ENCODE data around the gene YARS1. TPM values are rescaled to one million over a fixed set of nuclear protein-coding genes. Genes with fewer than 3 reads are reported as not detected.

The YARS1 gene
- total RNA-seq, 1 donor from 2014 or later, result 111 TPM

DNA sequence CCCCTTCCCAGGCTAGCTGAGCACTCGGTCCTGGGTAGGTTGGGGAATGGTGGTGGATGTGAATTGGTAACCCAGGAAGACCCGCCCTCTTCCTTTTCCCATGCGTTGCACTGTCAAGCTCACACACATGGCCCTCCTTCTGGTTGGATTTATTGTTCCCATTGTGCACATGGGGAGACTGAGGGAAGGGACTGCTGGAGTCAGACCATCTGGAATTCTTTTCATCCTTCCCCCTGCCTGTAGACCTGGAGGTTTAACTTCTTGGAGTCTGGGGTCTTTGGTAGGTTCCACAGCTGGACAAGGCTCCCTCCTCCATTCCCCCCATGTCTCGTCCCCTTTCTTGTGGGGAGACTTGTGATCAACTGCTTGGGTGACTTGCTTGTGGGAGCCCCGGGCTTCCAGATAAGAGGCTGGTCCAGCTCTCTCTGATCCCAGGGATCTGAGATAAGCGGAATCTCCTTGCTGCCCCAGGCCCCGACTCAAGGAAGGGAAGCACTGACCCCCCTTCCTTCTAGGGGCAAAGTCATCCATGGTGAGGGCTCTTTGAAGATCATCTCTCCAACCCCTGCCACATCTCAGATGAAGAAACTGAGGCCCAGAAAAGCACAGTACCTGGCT, 58.9 kb downstream of the YARS1 start:
- DNase-seq, result no peak
- peaks cover 46% of the 10 kb centered on the region for H3K4me1 ChIP-seq
- intact Hi-C loops (cut with DNase I), result no loop called here

DNA sequence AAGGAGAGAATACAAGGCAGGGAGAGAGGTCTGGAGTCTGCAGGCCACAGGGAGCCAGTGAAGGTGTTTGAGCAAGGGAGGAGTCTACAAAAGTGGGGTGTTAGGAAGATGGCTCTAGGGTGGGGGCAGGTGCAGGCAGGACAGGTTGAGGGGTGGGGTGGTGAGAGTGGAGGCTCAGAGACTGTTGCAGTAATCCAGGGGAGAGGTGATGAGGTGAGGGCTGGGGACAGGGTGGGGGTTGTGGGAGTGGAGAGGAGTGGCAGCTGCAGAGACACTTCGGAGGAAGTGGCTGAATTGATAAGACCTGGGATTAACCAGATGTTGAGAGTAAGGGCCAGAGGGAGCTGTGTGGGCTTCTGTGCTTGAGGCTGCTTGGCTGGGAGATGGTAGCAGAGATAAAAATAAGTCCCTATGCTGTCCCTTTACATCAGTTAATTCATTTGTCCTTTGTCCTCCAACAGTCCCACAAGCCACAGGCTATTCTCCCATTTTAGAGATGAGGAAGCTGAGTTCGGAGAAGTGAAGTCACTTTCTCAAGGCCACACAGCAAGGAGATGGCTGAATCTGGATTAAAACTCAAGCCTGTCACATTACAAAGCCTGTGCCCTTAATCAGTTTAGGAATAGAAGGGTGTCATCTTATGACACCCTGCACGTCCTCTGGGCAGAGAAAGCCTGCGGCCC, 59.8 kb downstream of the YARS1 start:
- intact Hi-C loops (cut with DNase I), result no loop called here
- TF ChIP-seq, protein P1, sequence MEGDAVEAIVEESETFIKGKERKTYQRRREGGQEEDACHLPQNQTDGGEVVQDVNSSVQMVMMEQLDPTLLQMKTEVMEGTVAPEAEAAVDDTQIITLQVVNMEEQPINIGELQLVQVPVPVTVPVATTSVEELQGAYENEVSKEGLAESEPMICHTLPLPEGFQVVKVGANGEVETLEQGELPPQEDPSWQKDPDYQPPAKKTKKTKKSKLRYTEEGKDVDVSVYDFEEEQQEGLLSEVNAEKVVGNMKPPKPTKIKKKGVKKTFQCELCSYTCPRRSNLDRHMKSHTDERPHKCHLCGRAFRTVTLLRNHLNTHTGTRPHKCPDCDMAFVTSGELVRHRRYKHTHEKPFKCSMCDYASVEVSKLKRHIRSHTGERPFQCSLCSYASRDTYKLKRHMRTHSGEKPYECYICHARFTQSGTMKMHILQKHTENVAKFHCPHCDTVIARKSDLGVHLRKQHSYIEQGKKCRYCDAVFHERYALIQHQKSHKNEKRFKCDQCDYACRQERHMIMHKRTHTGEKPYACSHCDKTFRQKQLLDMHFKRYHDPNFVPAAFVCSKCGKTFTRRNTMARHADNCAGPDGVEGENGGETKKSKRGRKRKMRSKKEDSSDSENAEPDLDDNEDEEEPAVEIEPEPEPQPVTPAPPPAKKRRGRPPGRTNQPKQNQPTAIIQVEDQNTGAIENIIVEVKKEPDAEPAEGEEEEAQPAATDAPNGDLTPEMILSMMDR (IDR thresholded peaks at IDR 0.05), result no peak
- ATAC-seq, result no peak
- Histone ChIP-seq H3K4me3 (no peak overlapping the region), H3K9me3 (no peaks in the 10 kb centered on the region), H3K27ac (no peak overlapping the region), H3K36me3 (no peaks in the 10 kb centered on the region), H3K4me1 (peaks cover 47% of the 10 kb centered on the region), H3K27me3 (no peaks in the 10 kb centered on the region)
- DNase-seq, result no peak

More for the DNA sequence above, 58.9 kb downstream of the YARS1 start:
- Histone ChIP-seq H3K9me3 (no peaks in the 10 kb centered on the region), H3K36me3 (no peaks in the 10 kb centered on the region), H3K27ac (no peak overlapping the region), H3K4me3 (no peak overlapping the region), H3K27me3 (no peaks in the 10 kb centered on the region)
- no peak for ATAC-seq
- TF ChIP-seq, protein P1 (IDR thresholded peaks at IDR 0.05), result no peak

DNA sequence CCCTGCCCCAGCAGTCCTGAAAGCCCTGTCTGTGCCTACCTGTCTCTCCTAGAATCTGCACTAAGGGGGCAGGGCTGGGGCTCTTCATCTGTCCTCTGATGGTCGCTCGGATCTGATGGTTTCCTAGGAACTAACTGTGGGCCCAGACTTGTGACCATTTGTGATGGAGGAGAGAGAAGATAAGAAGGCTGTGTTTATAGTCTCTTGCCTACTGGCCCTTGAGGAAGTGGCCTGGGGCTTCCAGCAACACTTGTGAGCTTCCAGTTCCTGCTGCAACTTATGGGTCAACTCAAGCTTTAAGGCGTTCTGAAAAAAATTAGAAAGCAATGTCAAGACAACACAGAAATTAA, 61.4 kb downstream of the YARS1 start:
- TF ChIP-seq, protein P1 (IDR thresholded peaks at IDR 0.05), result no peak
- Histone ChIP-seq H3K36me3 (no peaks in the 10 kb centered on the region), H3K4me1 (peaks cover 31% of the 10 kb centered on the region), H3K4me3 (no peak overlapping the region), H3K27me3 (no peaks in the 10 kb centered on the region), H3K9me3 (no peaks in the 10 kb centered on the region), H3K27ac (peak overlapping the region; percentile 51)
- intact Hi-C loops (cut with DNase I), result no loop called here
- DNase-seq (no peak), ATAC-seq (no peak)

DNA sequence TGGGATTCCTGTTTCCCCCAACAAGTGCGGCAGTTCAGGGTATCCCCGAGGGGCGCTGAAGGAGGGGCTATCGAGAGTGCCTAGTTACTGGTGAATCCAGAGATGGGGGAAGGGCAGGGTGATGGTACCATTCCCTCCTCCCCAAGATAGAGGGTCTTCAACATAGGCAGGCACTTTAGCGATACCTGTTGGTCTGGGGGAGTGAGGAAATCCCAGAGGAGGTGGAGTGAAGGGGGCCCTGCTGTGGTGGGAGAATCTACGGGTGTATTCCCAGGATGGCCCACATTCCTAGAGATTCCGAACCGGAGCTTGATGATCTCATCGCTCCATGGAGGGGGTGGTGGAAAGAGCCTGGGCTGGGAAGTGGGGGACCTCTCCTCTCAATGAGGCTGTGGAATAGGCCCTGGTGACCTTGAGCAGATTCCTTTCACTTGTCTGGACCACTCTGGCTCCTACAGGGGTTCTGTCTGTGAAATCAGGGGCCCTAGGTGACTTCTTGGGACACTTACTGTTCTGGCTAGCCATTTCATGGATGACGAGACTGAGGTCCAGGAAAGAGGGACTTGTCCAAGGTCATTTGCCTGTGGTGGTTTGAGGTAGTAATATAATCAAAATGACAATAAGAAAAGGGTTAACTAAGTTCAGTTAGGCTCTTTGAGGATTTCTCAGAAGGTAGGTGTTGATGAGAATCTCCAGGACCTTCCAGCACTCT, 61.9 kb downstream of the YARS1 start:
- TF ChIP-seq, protein P1 (IDR thresholded peaks at IDR 0.05), result no peak
- intact Hi-C loops (cut with DNase I), result no loop called here
- Histone ChIP-seq H3K27me3 (no peaks in the 10 kb centered on the region), H3K4me3 (peak overlapping the region; percentile 62), H3K9me3 (no peaks in the 10 kb centered on the region), H3K27ac (peak overlapping the region; percentile 51), H3K36me3 (no peaks in the 10 kb centered on the region), H3K4me1 (peaks cover 29% of the 10 kb centered on the region)
- ATAC-seq (no peak), DNase-seq (no peak)

DNA sequence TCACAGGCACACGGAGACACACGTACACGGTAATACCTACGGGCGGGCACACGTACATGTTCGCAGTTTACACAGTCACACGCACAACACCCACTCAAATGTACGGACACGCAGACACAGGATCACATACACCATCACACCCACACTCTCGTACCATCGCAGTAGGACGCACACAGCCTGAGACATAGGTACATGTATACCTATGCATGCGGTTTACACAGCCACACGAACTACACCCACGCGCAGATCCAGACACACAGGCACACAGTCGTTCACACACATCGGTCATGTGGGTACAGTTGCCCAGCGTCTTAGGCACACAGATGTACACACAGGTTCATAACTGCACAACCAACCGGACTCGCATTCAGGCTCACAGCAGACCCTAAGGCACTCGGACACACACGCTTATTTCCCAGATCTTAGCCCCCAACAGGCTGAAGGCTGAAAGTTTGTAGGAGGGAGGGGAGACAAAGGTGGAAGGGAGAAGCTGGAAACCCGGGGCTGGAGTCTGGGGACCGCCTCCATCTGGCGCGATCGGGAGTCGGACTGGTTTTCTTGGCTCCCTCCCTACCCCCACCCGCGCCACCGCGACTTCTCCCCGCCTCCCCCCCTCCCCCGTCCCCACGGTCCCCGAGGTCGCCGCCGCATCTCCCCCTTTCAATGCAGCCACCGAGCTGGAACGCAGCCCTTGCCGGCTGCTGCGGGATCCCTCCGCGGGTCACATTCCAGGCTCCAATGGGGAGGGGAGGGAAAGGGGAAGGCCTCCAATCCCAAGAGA, 62.7 kb downstream of the YARS1 start:
- peak; percentile 79 for DNase-seq
- TF ChIP-seq, protein P1 (IDR thresholded peaks at IDR 0.05), result no peak
- Histone ChIP-seq H3K4me1 (peaks cover 29% of the 10 kb centered on the region), H3K4me3 (peak overlapping the region; percentile 62), H3K36me3 (no peaks in the 10 kb centered on the region), H3K9me3 (no peaks in the 10 kb centered on the region), H3K27me3 (no peaks in the 10 kb centered on the region), H3K27ac (peak overlapping the region; percentile 51)
- intact Hi-C loops (cut with DNase I), result no loop called here
- ATAC-seq, result peak; percentile 22
